ENCODE results near the gene BTBD16.

BTBD16 gene

GRCh38 chr10:122280156-122280555 lies 9.1 kb downstream of the BTBD16 start:
- Histone ChIP-seq H3K9ac (ENCODE audit: low read length) (no peak overlapping the region), H3K27me3 (ENCODE audit: control insufficient read depth in 1 of 2, insufficient read depth in 2 of 2, low read length in 2 of 2) (no peaks in the 10 kb centered on the region), H3K36me3 (ENCODE audit: insufficient read depth, low read length) (no peaks in the 10 kb centered on the region), H3K4me1 (ENCODE audit: insufficient read depth, low read length) (no peaks in the 10 kb centered on the region), H3K27ac (ENCODE audit: low read depth, low read length) (no peak overlapping the region), H3K4me3 (ENCODE audit: low read depth in 1 of 2, low read length in 2 of 2) (no peak overlapping the region), H3K9me3 (ENCODE audit: low read length) (no peaks in the 10 kb centered on the region)

GRCh38 chr10:122281018-122281626 lies 10.0 kb downstream of the BTBD16 start:
- Histone ChIP-seq H3K36me3 (ENCODE audit: insufficient read depth, low read length) (no peaks in the 10 kb centered on the region), H3K9me3 (ENCODE audit: low read length) (no peaks in the 10 kb centered on the region), H3K4me3 (ENCODE audit: low read depth in 1 of 2, low read length in 2 of 2) (no peak overlapping the region), H3K27ac (ENCODE audit: low read depth, low read length) (no peak overlapping the region), H3K27me3 (ENCODE audit: control insufficient read depth in 1 of 2, insufficient read depth in 2 of 2, low read length in 2 of 2) (no peaks in the 10 kb centered on the region), H3K4me1 (ENCODE audit: insufficient read depth, low read length) (no peaks in the 10 kb centered on the region), H3K9ac (ENCODE audit: low read length) (no peak overlapping the region)

- no peaks in the 10 kb centered on the region for H3K36me3 ChIP-seq (ENCODE audit: insufficient read depth, low read length)
- H3K9me3 ChIP-seq (ENCODE audit: low read length) = no peaks in the 10 kb centered on the region
- no peak overlapping the region for H3K9ac ChIP-seq (ENCODE audit: low read length)
- H3K27ac ChIP-seq (ENCODE audit: low read depth, low read length) = no peak overlapping the region
- H3K4me3 ChIP-seq (ENCODE audit: low read depth in 1 of 2, low read length in 2 of 2) = no peak overlapping the region
- H3K4me1 ChIP-seq (ENCODE audit: insufficient read depth, low read length) = peaks cover 3% of the 10 kb centered on the region
- H3K27me3 ChIP-seq (ENCODE audit: control insufficient read depth in 1 of 2, insufficient read depth in 2 of 2, low read length in 2 of 2) = no peaks in the 10 kb centered on the region
These were observed 10.7 kb downstream of the BTBD16 start for GRCh38 chr10:122281751-122282150.

DNA sequence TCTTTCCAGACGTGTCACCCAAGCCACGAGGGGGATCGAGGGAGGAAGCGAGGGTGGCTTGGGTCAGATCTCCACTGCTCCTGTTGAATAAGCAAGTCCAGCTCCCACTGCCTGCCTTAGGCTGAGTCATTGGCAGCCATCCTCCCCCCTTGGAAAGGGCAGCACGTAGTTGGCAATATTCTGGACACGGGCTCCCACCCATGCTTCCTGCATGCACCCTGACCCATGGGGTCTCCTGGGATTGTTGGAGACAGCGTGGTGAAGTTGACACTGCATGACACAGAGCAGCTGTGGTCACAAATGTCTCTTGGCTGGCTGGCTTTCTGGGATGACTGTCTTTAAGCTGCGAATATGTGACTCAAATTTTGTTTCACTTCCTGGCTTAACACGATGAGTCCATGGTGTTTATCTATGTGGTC lies 11.2 kb downstream of the BTBD16 start:
- no peaks in the 10 kb centered on the region for H3K9me3 ChIP-seq (ENCODE audit: low read length)
- peaks cover 9% of the 10 kb centered on the region for H3K4me1 ChIP-seq (ENCODE audit: insufficient read depth, low read length)
- no peak overlapping the region for H3K9ac ChIP-seq (ENCODE audit: low read length)
- no peaks in the 10 kb centered on the region for H3K27me3 ChIP-seq (ENCODE audit: control insufficient read depth in 1 of 2, insufficient read depth in 2 of 2, low read length in 2 of 2)
- H3K4me3 ChIP-seq (ENCODE audit: low read depth in 1 of 2, low read length in 2 of 2) = no peak overlapping the region
- no peaks in the 10 kb centered on the region for H3K36me3 ChIP-seq (ENCODE audit: insufficient read depth, low read length)
- H3K27ac ChIP-seq (ENCODE audit: low read depth, low read length) = no peak overlapping the region

GRCh38 chr10:122282909-122283308 lies 11.8 kb downstream of the BTBD16 start:
- no peak overlapping the region for H3K9ac ChIP-seq (ENCODE audit: low read length)
- no peaks in the 10 kb centered on the region for H3K27me3 ChIP-seq (ENCODE audit: control insufficient read depth in 1 of 2, insufficient read depth in 2 of 2, low read length in 2 of 2)
- H3K27ac ChIP-seq (ENCODE audit: low read depth, low read length) = no peak overlapping the region
- H3K9me3 ChIP-seq (ENCODE audit: low read length) = no peaks in the 10 kb centered on the region
- peaks cover 13% of the 10 kb centered on the region for H3K4me1 ChIP-seq (ENCODE audit: insufficient read depth, low read length)
- no peak overlapping the region for H3K4me3 ChIP-seq (ENCODE audit: low read depth in 1 of 2, low read length in 2 of 2)
- no peaks in the 10 kb centered on the region for H3K36me3 ChIP-seq (ENCODE audit: insufficient read depth, low read length)

GRCh38 chr10:122285506-122286444 lies 14.7 kb downstream of the BTBD16 start:
- H3K27ac ChIP-seq (ENCODE audit: low read depth, low read length) = no peak overlapping the region
- H3K4me3 ChIP-seq (ENCODE audit: low read depth in 1 of 2, low read length in 2 of 2) = no peak overlapping the region
- H3K9ac ChIP-seq (ENCODE audit: low read length) = no peak overlapping the region
- H3K9me3 ChIP-seq (ENCODE audit: low read length) = no peaks in the 10 kb centered on the region
- H3K27me3 ChIP-seq (ENCODE audit: control insufficient read depth in 1 of 2, insufficient read depth in 2 of 2, low read length in 2 of 2) = no peaks in the 10 kb centered on the region
- H3K36me3 ChIP-seq (ENCODE audit: insufficient read depth, low read length) = no peaks in the 10 kb centered on the region
- peaks cover 13% of the 10 kb centered on the region for H3K4me1 ChIP-seq (ENCODE audit: insufficient read depth, low read length)

DNA sequence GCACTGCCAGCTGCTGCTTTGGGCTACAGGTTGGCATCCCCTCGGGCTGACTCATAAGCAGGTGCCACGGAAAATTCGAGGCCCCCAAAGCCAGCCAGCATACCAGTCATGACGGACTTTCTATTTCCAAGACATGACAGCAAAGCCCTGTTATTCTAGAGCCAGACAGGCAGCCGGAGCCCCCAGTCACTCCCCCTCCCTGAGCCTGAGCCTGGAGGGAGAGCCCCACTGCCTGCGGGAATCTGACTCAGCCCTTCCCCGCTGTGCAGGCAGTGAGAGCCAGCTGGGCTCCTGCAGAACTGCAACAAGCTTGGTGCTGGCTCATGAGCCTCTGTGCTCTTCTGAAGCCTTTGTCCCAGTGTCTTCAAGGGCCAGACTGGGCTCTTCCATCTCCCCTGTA lies 15.8 kb downstream of the BTBD16 start:
- no peaks in the 10 kb centered on the region for H3K9me3 ChIP-seq (ENCODE audit: low read length)
- no peak overlapping the region for H3K9ac ChIP-seq (ENCODE audit: low read length)
- H3K4me1 ChIP-seq (ENCODE audit: insufficient read depth, low read length) = peaks cover 13% of the 10 kb centered on the region
- no peaks in the 10 kb centered on the region for H3K36me3 ChIP-seq (ENCODE audit: insufficient read depth, low read length)
- H3K27me3 ChIP-seq (ENCODE audit: control insufficient read depth in 1 of 2, insufficient read depth in 2 of 2, low read length in 2 of 2) = no peaks in the 10 kb centered on the region
- H3K27ac ChIP-seq (ENCODE audit: low read depth, low read length) = no peak overlapping the region
- H3K4me3 ChIP-seq (ENCODE audit: low read depth in 1 of 2, low read length in 2 of 2) = no peak overlapping the region

DNA sequence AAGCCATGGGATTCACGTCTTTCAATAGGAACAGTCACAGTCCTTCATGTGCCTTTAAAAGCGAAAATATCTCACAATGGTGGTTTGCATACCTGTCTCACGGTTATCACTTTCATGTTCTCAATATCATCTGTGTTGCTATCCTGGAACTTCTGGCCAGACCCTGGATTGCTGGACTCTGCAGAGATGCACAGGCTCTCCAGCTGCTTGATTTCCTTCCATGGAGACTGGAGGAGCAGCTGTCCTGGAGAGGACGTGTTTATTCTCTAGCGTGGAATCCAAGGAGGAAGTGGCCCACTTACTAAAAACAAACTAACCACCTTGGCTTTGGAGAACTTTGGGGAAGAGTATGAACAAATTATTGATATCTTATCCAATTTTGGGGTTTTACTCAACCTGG lies 16.5 kb downstream of the BTBD16 start:
- Histone ChIP-seq H3K9ac (ENCODE audit: low read length) (no peak overlapping the region), H3K27ac (ENCODE audit: low read depth, low read length) (no peak overlapping the region), H3K9me3 (ENCODE audit: low read length) (no peaks in the 10 kb centered on the region), H3K4me1 (ENCODE audit: insufficient read depth, low read length) (peaks cover 13% of the 10 kb centered on the region), H3K27me3 (ENCODE audit: control insufficient read depth in 1 of 2, insufficient read depth in 2 of 2, low read length in 2 of 2) (no peaks in the 10 kb centered on the region), H3K4me3 (ENCODE audit: low read depth in 1 of 2, low read length in 2 of 2) (no peak overlapping the region), H3K36me3 (ENCODE audit: insufficient read depth, low read length) (no peaks in the 10 kb centered on the region)

GRCh38 chr10:122288262-122288661 lies 17.2 kb downstream of the BTBD16 start:
- no peak overlapping the region for H3K9ac ChIP-seq (ENCODE audit: low read length)
- no peak overlapping the region for H3K4me3 ChIP-seq (ENCODE audit: low read depth in 1 of 2, low read length in 2 of 2)
- no peaks in the 10 kb centered on the region for H3K36me3 ChIP-seq (ENCODE audit: insufficient read depth, low read length)
- H3K4me1 ChIP-seq (ENCODE audit: insufficient read depth, low read length) = peaks cover 13% of the 10 kb centered on the region
- H3K27me3 ChIP-seq (ENCODE audit: control insufficient read depth in 1 of 2, insufficient read depth in 2 of 2, low read length in 2 of 2) = no peaks in the 10 kb centered on the region
- H3K27ac ChIP-seq (ENCODE audit: low read depth, low read length) = no peak overlapping the region
- H3K9me3 ChIP-seq (ENCODE audit: low read length) = no peaks in the 10 kb centered on the region

- Histone ChIP-seq H3K27me3 (ENCODE audit: control insufficient read depth in 1 of 2, insufficient read depth in 2 of 2, low read length in 2 of 2) (no peaks in the 10 kb centered on the region), H3K4me1 (ENCODE audit: insufficient read depth, low read length) (peaks cover 13% of the 10 kb centered on the region), H3K4me3 (ENCODE audit: low read depth in 1 of 2, low read length in 2 of 2) (no peak overlapping the region), H3K27ac (ENCODE audit: low read depth, low read length) (no peak overlapping the region), H3K9ac (ENCODE audit: low read length) (no peak overlapping the region), H3K36me3 (ENCODE audit: insufficient read depth, low read length) (no peaks in the 10 kb centered on the region), H3K9me3 (ENCODE audit: low read length) (no peaks in the 10 kb centered on the region)
These were observed 17.8 kb downstream of the BTBD16 start for GRCh38 chr10:122288917-122289316.

DNA sequence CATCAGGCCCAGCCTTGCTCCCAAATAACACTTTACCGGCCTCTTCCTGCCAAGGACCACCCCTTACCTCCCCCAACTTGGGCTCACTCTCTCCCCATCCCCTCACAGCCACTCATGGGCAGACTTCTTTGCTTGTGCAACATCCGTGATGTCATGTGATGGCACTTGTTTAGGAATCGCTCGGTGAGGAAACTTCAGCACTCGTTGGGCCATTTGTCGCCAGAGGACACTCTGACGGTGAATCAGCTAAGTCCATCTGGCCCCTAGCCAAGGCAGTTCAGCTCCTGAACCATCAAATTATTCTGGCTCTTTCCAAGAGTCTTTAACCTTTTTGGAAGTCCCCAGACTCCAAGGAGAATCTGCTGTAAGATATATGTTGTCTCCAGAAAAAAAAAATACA lies 19.2 kb downstream of the BTBD16 start:
- no peak overlapping the region for H3K4me3 ChIP-seq (ENCODE audit: low read depth in 1 of 2, low read length in 2 of 2)
- H3K4me1 ChIP-seq (ENCODE audit: insufficient read depth, low read length) = peaks cover 13% of the 10 kb centered on the region

More for the DNA sequence above, 19.2 kb downstream of the BTBD16 start:
- Histone ChIP-seq H3K27ac (ENCODE audit: low read depth, low read length) (no peak overlapping the region), H3K9me3 (ENCODE audit: low read length) (no peaks in the 10 kb centered on the region), H3K36me3 (ENCODE audit: insufficient read depth, low read length) (no peaks in the 10 kb centered on the region), H3K27me3 (ENCODE audit: control insufficient read depth in 1 of 2, insufficient read depth in 2 of 2, low read length in 2 of 2) (no peaks in the 10 kb centered on the region), H3K9ac (ENCODE audit: low read length) (no peak overlapping the region)

Measured in muscle layer of colon (tissue), 2 donors.